ENCODE data around the gene GDPD5. TPM values are rescaled to one million over a fixed set of nuclear protein-coding genes. Genes with fewer than 3 reads are reported as not detected.

Gene GDPD5
- total and polyA plus RNA-seq, 11 donors = 2.0 to 12.5 (median 4.9) TPM

- Histone ChIP-seq H3K27me3 (peaks cover 0 to 39% (median 14%) of the 10 kb centered on the region in 9 donors), H3K27ac (peak overlapping the region in 1 of 12 donors; percentile 14), H3K36me3 (no peaks in the 10 kb centered on the region), H3K4me3 (peak overlapping the region in 10 of 12 donors; percentile 24 to 59 (median 46)), H3K9me3 (peaks cover 0 to 9% (median 4%) of the 10 kb centered on the region in 12 donors), H3K4me1 (peaks cover 0 to 31% (median 16%) of the 10 kb centered on the region in 12 donors)
- intact Hi-C loops (cut with DNase I) = no loop called here
- TF ChIP-seq POLR2A (IDR thresholded peaks at IDR 0.05) = no peak
- no peak for TF ChIP-seq CTCF (IDR thresholded peaks at IDR 0.05)
- DNase-seq = peak in 2 of 5 donors; percentile 10 to 13
- 25 to 39% (median 30%) methylated on average over 21 to 32 of the region's 32 CpGs for WGBS, 4 donors
- ATAC-seq = no peak
Measured at GRCh38 chr11:75430714-75431532, 94.8 kb downstream of the GDPD5 start.

GRCh38 chr11:75429902-75430713, 95.6 kb downstream of the GDPD5 start:
- DNase-seq = peak; percentile 56 to 82 (median 75)
- peak in 3 of 4 donors; percentile 25 to 67 (median 65) for ATAC-seq
- TF ChIP-seq CTCF (IDR thresholded peaks at IDR 0.05) (no peak), POLR2A (IDR thresholded peaks at IDR 0.05) (no peak)
- WGBS, 4 donors = 0 to 3% (median 2%) methylated on average over 37 to 134 of the region's 134 CpGs
- Histone ChIP-seq H3K4me1 (peaks cover 0 to 31% (median 16%) of the 10 kb centered on the region in 12 donors), H3K27ac (peak overlapping the region in 3 of 12 donors; percentile 14 to 27 (median 24)), H3K4me3 (peak overlapping the region in 10 of 12 donors; percentile 24 to 59 (median 46)), H3K27me3 (peaks cover 0 to 39% (median 14%) of the 10 kb centered on the region in 9 donors), H3K9me3 (peaks cover 0 to 9% (median 4%) of the 10 kb centered on the region in 12 donors), H3K36me3 (no peaks in the 10 kb centered on the region)
- intact Hi-C loops (cut with DNase I) = no loop called here

DNA sequence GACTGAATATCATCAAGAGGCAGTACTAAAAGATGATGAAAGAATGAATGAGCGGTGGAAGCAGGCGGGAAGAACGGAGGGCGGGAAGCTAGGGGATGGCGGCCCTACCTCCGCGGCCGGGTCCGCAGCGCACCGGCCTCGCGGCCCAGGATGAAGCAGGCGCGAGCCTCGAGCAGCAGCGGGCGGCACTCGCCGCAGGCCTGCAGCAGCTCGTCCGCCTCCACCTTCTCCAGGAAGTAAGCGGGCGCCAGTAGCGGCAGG, 96.2 kb downstream of the GDPD5 start:
- Histone ChIP-seq H3K9me3 (peaks cover 0 to 9% (median 4%) of the 10 kb centered on the region in 12 donors), H3K27me3 (peaks cover 0 to 39% (median 14%) of the 10 kb centered on the region in 9 donors), H3K4me3 (peak overlapping the region in 6 of 12 donors; percentile 16 to 59 (median 50)), H3K4me1 (peaks cover 0 to 34% (median 16%) of the 10 kb centered on the region in 12 donors), H3K27ac (no peak overlapping the region), H3K36me3 (no peaks in the 10 kb centered on the region)
- intact Hi-C loops (cut with DNase I) = no loop called here
- ATAC-seq (no peak), DNase-seq (no peak)
- TF ChIP-seq CTCF (IDR thresholded peaks at IDR 0.05) (no peak), POLR2A (IDR thresholded peaks at IDR 0.05) (no peak)
- WGBS, 4 donors = 15 to 32% (median 23%) methylated on average over 15 to 25 of the region's 25 CpGs
